ENCODE measurements around the gene CTNND2. TPM values are rescaled to one million over a fixed set of nuclear protein-coding genes. Genes with fewer than 3 reads are reported as not detected.

Gene CTNND2
- total RNA-seq, 4 donors from 2014 or later, result 0.18 to 14.9 (median 0.47) TPM; not detected in 1

GRCh38 chr5:11792621-11793020 lies 111.6 kb downstream of the CTNND2 start:
- Histone ChIP-seq H3K27me3 (no peaks in the 10 kb centered on the region), H3K4me1 (no peaks in the 10 kb centered on the region), H3K9me3 (no peaks in the 10 kb centered on the region), H3K36me3 (no peaks in the 10 kb centered on the region), H3K27ac (no peak overlapping the region), H3K4me3 (no peak overlapping the region)
- TF ChIP-seq POLR2A (IDR thresholded peaks at IDR 0.05), result no peak
- TF ChIP-seq, protein P1, sequence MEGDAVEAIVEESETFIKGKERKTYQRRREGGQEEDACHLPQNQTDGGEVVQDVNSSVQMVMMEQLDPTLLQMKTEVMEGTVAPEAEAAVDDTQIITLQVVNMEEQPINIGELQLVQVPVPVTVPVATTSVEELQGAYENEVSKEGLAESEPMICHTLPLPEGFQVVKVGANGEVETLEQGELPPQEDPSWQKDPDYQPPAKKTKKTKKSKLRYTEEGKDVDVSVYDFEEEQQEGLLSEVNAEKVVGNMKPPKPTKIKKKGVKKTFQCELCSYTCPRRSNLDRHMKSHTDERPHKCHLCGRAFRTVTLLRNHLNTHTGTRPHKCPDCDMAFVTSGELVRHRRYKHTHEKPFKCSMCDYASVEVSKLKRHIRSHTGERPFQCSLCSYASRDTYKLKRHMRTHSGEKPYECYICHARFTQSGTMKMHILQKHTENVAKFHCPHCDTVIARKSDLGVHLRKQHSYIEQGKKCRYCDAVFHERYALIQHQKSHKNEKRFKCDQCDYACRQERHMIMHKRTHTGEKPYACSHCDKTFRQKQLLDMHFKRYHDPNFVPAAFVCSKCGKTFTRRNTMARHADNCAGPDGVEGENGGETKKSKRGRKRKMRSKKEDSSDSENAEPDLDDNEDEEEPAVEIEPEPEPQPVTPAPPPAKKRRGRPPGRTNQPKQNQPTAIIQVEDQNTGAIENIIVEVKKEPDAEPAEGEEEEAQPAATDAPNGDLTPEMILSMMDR (IDR thresholded peaks at IDR 0.05), result no peak
- DNase-seq, result no peak

DNA sequence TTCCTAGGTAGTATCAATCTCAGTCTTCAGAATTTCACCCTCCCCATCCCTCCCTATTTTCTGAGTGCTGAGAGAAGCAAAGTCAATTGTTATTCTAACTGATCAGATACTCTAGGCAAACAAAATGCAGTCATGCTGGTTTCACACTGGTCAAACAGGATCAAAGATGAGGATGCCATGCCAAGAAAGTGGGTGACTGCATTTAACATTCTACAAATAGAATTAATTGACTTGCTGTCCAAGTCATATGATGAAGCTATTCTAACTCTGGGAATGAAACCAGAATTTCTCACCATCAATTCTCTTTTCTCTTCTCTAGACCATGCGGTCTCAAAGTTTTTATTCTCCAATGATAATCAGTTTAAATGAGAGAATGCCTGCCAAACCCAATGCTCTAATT lies 112.5 kb downstream of the CTNND2 start:
- DNase-seq, result no peak
- no peak overlapping the region for H3K27ac ChIP-seq
- no peaks in the 10 kb centered on the region for H3K4me1 ChIP-seq
- no peak overlapping the region for H3K4me3 ChIP-seq
- H3K9me3 ChIP-seq, result no peaks in the 10 kb centered on the region
- H3K27me3 ChIP-seq, result no peaks in the 10 kb centered on the region
- H3K36me3 ChIP-seq, result no peaks in the 10 kb centered on the region
- TF ChIP-seq POLR2A (IDR thresholded peaks at IDR 0.05), result no peak
- TF ChIP-seq, protein P1 (IDR thresholded peaks at IDR 0.05), result no peak

DNA sequence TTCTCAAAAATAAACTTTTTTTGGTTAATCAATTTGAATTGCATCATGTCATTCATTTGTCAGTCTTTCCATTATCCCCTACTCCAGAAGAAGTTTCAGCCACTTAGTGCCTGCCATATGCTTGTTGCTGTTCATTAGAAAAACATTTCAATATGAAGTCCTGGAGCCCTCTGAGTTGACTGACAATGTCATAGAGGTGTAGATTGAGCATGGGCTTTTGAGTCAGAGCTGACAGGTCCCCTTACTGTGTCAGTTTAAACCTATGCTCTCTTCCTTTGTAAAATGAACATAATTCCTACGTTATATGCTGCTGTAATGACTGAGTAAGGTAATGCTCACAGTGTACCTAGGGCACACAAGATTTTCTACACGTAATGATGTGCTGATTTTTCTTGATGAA lies 114.0 kb downstream of the CTNND2 start:
- no peak for DNase-seq
- no peaks in the 10 kb centered on the region for H3K36me3 ChIP-seq
- no peak overlapping the region for H3K4me3 ChIP-seq
- no peaks in the 10 kb centered on the region for H3K4me1 ChIP-seq
- H3K9me3 ChIP-seq, result no peaks in the 10 kb centered on the region
- H3K27me3 ChIP-seq, result no peaks in the 10 kb centered on the region
- TF ChIP-seq, protein P1 (IDR thresholded peaks at IDR 0.05), result no peak
- TF ChIP-seq POLR2A (IDR thresholded peaks at IDR 0.05), result no peak
- no peak overlapping the region for H3K27ac ChIP-seq

GRCh38 chr5:11785771-11786352 lies 118.4 kb downstream of the CTNND2 start:
- no peaks in the 10 kb centered on the region for H3K9me3 ChIP-seq
- no peak overlapping the region for H3K4me3 ChIP-seq
- no peak overlapping the region for H3K27ac ChIP-seq
- DNase-seq, result no peak
- H3K27me3 ChIP-seq, result no peaks in the 10 kb centered on the region
- no peaks in the 10 kb centered on the region for H3K4me1 ChIP-seq
- TF ChIP-seq, protein P1 (IDR thresholded peaks at IDR 0.05), result no peak
- H3K36me3 ChIP-seq, result no peaks in the 10 kb centered on the region

- TF ChIP-seq, protein P1 (IDR thresholded peaks at IDR 0.05), result no peak
- no peak for TF ChIP-seq POLR2A (IDR thresholded peaks at IDR 0.05)
- no peaks in the 10 kb centered on the region for H3K36me3 ChIP-seq
- DNase-seq, result no peak
Observed at GRCh38 chr5:11780641-11781345, 123.5 kb downstream of the CTNND2 start.

More at GRCh38 chr5:11780641-11781345, 123.5 kb downstream of the CTNND2 start:
- Histone ChIP-seq H3K4me3 (no peak overlapping the region), H3K4me1 (no peaks in the 10 kb centered on the region), H3K9me3 (no peaks in the 10 kb centered on the region), H3K27me3 (no peaks in the 10 kb centered on the region), H3K27ac (no peak overlapping the region)

Data from Peyer's patch (tissue), 4 donors.